AG09309 (cell line): ENCODE results near the gene ASB3.
A peak's percentile ranks its signal among the peaks of the same experiment; 100 is the strongest.
"Not testable (repeated sequence)": the region's sequence is repeated elsewhere in the genome, so short reads cannot be mapped to it uniquely, and the experiment has no call there.

ENCODE experiments used
- DNase-seq: peaks from one replicate; pipeline ENCODE4 v3.0.0-alpha.2; 2010; ENCODE audit warnings: low read depth
- H3K4me3 ChIP-seq: 2 replicates; pipeline ENCODE4 v1.5.1; 2011; ENCODE audit warnings: mild to moderate bottlenecking, low read depth, low read length, moderate library complexity; ENCODE audit not compliant: control insufficient read depth
- TF ChIP-seq, protein P1 (sequence below): IDR thresholded peaks from 2 replicates; pipeline ENCODE4 v1.5.1; 2011; ENCODE audit warnings: mild to moderate bottlenecking, low read depth, low read length, inconsistent platforms; ENCODE audit not compliant: insufficient read depth, control insufficient read depth; ENCODE audit errors: missing control alignments

Gene ASB3, protein sequence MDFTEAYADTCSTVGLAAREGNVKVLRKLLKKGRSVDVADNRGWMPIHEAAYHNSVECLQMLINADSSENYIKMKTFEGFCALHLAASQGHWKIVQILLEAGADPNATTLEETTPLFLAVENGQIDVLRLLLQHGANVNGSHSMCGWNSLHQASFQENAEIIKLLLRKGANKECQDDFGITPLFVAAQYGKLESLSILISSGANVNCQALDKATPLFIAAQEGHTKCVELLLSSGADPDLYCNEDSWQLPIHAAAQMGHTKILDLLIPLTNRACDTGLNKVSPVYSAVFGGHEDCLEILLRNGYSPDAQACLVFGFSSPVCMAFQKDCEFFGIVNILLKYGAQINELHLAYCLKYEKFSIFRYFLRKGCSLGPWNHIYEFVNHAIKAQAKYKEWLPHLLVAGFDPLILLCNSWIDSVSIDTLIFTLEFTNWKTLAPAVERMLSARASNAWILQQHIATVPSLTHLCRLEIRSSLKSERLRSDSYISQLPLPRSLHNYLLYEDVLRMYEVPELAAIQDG

GRCh38 chr2:53786705-53787613 is at the start of gene ASB3, which contains the start of gene ERLEC1:
Gene ASB3, minus strand, starts transcription at chr2:53786953. Its CDS starts 21,381 bp downstream, at chr2:53765572.
Gene ERLEC1, plus strand, starts transcription at chr2:53787044. Its CDS starts 167 bp downstream, at chr2:53787211.
- TF ChIP-seq, protein P1, sequence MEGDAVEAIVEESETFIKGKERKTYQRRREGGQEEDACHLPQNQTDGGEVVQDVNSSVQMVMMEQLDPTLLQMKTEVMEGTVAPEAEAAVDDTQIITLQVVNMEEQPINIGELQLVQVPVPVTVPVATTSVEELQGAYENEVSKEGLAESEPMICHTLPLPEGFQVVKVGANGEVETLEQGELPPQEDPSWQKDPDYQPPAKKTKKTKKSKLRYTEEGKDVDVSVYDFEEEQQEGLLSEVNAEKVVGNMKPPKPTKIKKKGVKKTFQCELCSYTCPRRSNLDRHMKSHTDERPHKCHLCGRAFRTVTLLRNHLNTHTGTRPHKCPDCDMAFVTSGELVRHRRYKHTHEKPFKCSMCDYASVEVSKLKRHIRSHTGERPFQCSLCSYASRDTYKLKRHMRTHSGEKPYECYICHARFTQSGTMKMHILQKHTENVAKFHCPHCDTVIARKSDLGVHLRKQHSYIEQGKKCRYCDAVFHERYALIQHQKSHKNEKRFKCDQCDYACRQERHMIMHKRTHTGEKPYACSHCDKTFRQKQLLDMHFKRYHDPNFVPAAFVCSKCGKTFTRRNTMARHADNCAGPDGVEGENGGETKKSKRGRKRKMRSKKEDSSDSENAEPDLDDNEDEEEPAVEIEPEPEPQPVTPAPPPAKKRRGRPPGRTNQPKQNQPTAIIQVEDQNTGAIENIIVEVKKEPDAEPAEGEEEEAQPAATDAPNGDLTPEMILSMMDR, result no peak
- peak within 1 kb of the TSS; percentile 85 for H3K4me3 ChIP-seq
- DNase-seq, result peak; percentile 37

DNA sequence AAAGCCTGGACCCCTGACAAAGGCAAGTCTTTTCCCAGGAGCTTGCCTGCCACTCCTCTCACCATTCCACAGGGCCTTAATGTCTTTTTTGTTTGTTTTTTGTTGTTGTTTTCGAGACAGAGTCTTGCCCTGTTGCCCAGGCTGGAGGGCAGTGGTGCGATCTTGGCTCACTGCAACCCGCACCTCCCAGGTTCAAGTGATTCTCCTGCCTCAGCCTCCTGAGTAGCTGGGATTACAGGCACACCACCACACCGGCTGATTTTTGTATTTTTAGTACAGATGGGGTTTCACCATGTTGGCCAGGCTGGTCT is 43.2 kb upstream of the ASB3 start:
- H3K4me3 ChIP-seq, DNase-seq: not testable (repeated sequence)

GRCh38 chr2:53829273-53829979 is 42.7 kb upstream of the ASB3 start:
- no peak for DNase-seq
- no peak overlapping the region for H3K4me3 ChIP-seq
- TF ChIP-seq, protein P1, result no peak

DNA sequence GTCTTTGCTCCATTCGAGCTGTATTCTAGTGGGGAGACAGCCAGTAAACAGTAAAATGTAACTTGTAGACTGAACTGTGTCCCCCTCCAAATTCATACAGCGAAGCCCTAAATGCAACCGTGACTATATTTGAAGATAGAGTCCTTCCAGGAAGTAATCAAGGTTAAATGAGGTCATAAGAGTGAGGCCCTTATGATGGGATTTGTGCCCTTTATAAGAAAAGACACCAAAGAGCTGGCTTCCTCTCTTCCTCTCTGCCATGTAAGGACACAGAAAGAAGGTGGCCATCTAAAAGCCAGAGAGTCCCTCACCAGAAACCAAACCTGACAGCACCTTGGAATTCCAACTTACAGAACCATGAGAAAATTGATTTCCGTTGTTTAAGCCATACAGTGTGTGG is 41.6 kb upstream of the ASB3 start:
- no peak for DNase-seq
- H3K4me3 ChIP-seq, result no peak overlapping the region
- TF ChIP-seq, protein P1, result no peak

DNA sequence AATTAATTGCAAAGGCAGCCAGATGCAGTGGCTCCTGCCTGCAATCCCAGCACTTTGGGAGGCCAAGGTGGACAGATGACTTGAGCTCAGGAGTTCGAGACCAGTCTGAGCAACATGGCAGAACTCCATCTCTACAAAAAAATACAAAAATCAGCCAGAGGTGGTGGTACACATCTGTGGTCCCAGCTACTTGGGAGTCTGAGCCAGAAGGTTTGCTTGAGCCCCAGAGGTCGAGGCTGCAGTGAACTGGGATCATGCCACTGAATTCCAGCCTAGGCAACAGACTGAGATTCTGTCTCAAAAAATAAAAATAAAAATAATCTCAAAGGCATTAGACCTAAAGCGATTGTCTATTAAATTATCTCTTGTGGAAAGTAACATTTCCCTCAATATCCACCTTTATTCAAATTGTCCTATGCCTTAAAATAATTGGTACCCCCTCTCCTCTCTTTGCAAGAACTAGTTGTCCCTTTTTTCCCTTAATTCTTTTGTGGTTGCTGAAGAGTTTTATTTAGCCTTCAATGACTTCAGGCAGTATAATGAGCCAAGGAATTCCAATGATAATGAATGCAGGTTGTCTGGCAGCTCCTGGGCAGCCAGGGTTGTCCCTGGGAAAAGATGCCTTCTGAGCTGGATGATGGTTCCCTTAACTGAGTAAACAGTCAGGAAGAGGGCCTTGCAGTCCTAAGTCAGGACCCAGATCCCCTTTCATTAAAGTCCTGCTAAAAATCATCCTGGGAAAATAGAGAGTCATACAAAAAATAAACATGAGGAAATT is 40.8 kb upstream of the ASB3 start:
- DNase-seq, result no peak
- H3K4me3 ChIP-seq, result no peak overlapping the region
- TF ChIP-seq, protein P1, result no peak

- TF ChIP-seq, protein P1, result no peak
- H3K4me3 ChIP-seq, result no peak overlapping the region
- no peak for DNase-seq
Observed at GRCh38 chr2:53826587-53827397, 40.0 kb upstream of the ASB3 start.
